Smooth muscle cell (in vitro differentiated cells): Measurements from ENCODE around the gene ADAMTS10. TPM values are rescaled to one million over a fixed set of nuclear protein-coding genes. Genes with fewer than 3 reads are reported as not detected.
"Not testable (repeated sequence)": the region's sequence is repeated elsewhere in the genome, so short reads cannot be mapped to it uniquely, and the experiment has no call there.

Source experiments
- DNase-seq: peaks from one replicate; lab custom pipeline; 2025; ENCODE audit not compliant: unreplicated experiment; lab: John Stamatoyannopoulos, UW
- H2AFZ ChIP-seq: fragments of 200-600 bp; sonication (generic); 2 replicates; pipeline ENCODE4 v1.6.0; 2016; ENCODE audit warnings: antibody characterized with exemption, low read depth, mild to moderate bottlenecking
- H3F3A ChIP-seq: fragments of 200-600 bp; sonication (generic); 2 replicates; pipeline ENCODE4 v1.6.0; 2017; ENCODE audit warnings: antibody characterized with exemption, low read depth
- H3K27ac ChIP-seq: fragments of 200-600 bp; sonication (generic); 2 replicates; pipeline ENCODE4 v1.5.1; 2016; ENCODE audit warnings: low read depth, mild to moderate bottlenecking
- H3K27me3 ChIP-seq: fragments of 200-600 bp; sonication (generic); 2 replicates; pipeline ENCODE4 v1.6.1; 2016; ENCODE audit warnings: low read depth, mild to moderate bottlenecking
- H3K36me3 ChIP-seq: fragments of 200-600 bp; sonication (generic); 2 replicates; pipeline ENCODE4 v1.5.1; 2016; ENCODE audit warnings: low read depth
- H3K4me1 ChIP-seq: fragments of 200-600 bp; sonication (generic); 2 replicates; pipeline ENCODE4 v1.5.1; 2016; ENCODE audit warnings: low read depth
- H3K4me2 ChIP-seq: fragments of 200-600 bp; sonication (generic); 2 replicates; pipeline ENCODE4 v1.6.0; 2016; ENCODE audit warnings: mild to moderate bottlenecking
- H3K4me3 ChIP-seq: fragments of 200-600 bp; sonication (generic); 2 replicates; pipeline ENCODE4 v1.5.1; 2016; ENCODE audit warnings: mild to moderate bottlenecking
- H3K79me2 ChIP-seq: fragments of 200-600 bp; sonication (generic); 2 replicates; pipeline ENCODE4 v1.6.0; 2016; ENCODE audit warnings: low read depth, mild to moderate bottlenecking
- H3K9ac ChIP-seq: fragments of 200-600 bp; sonication (generic); 2 replicates; pipeline ENCODE4 v1.6.0; 2016; ENCODE audit warnings: low read depth
- H3K9me3 ChIP-seq: fragments of 200-600 bp; sonication (generic); replicated peaks from 2 replicates; pipeline ENCODE4 v1.5.1; 2016; ENCODE audit warnings: low read depth
- H4K20me1 ChIP-seq: fragments of 200-600 bp; sonication (generic); 2 replicates; pipeline ENCODE4 v1.6.0; 2016; ENCODE audit warnings: low read depth
- CTCF ChIP-seq: fragments of 200-600 bp; sonication (generic); IDR thresholded peaks from 2 replicates; pipeline ENCODE4 v1.5.1; 2017; ENCODE audit warnings: borderline replicate concordance, mild to moderate bottlenecking, antibody characterized with exemption; ENCODE audit not compliant: insufficient read depth, poor library complexity, severe bottlenecking
- WGBS: methylation state at CpG from one replicate; pipeline ENCODE4 v1.1.7; 2016; ENCODE audit warnings: low lambda C conversion rate; 5-methylcytosine and 5-hydroxymethylcytosine counted together
- polyA plus RNA-seq: library from polyadenylated mRNA; unstranded; fragments of >200 nt; fragmentation: Nextera tagmentation; extraction: Ambion mirVana; gene quantifications from 2 replicates; pipeline ENCODE4 v1.2.1, GENCODE V29; 2016
- total RNA-seq: library from RNA; depleted of rRNA; stranded (reverse); fragments of >200 nt; gene quantifications from 2 replicates; pipeline ENCODE4 v1.2.3, GENCODE V29; 2014

ADAMTS10 gene
- total and polyA plus RNA-seq, 2 experiments from 2014 or later: 13.1 to 14.1 TPM

GRCh38 chr19:8638078-8638619 is 27.6 kb upstream of the ADAMTS10 start:
- Histone ChIP-seq H3K27ac (no peak overlapping the region), H3F3A (no peaks in the 10 kb centered on the region), H2AFZ (no peak overlapping the region), H4K20me1 (no peaks in the 10 kb centered on the region), H3K9ac (no peak overlapping the region), H3K4me2 (no peak overlapping the region), H3K4me1 (no peaks in the 10 kb centered on the region), H3K79me2 (no peaks in the 10 kb centered on the region), H3K9me3 (no peaks in the 10 kb centered on the region), H3K36me3 (no peaks in the 10 kb centered on the region), H3K4me3 (no peak overlapping the region), H3K27me3 (no peaks in the 10 kb centered on the region)
- DNase-seq: no peak
- TF ChIP-seq CTCF: no peak
- WGBS: 91% methylated on average over 21 of the region's 21 CpGs

- H3K27me3 ChIP-seq: not testable (repeated sequence)
These were observed 26.6 kb upstream of the ADAMTS10 start for GRCh38 chr19:8637070-8637469.

GRCh38 chr19:8635422-8635821 is 24.9 kb upstream of the ADAMTS10 start:
- no peak overlapping the region for H3K4me2 ChIP-seq
- no peaks in the 10 kb centered on the region for H4K20me1 ChIP-seq
- H3K4me1 ChIP-seq: peaks cover 12% of the 10 kb centered on the region
- no peaks in the 10 kb centered on the region for H3K27me3 ChIP-seq
- no peaks in the 10 kb centered on the region for H3F3A ChIP-seq
- H3K27ac ChIP-seq: no peak overlapping the region
- H3K4me3 ChIP-seq: no peak overlapping the region
- H3K9ac ChIP-seq: no peak overlapping the region
- H3K36me3 ChIP-seq: no peaks in the 10 kb centered on the region
- DNase-seq: no peak
- no peaks in the 10 kb centered on the region for H3K9me3 ChIP-seq
- H2AFZ ChIP-seq: no peak overlapping the region
- no peaks in the 10 kb centered on the region for H3K79me2 ChIP-seq
- TF ChIP-seq CTCF: no peak
- WGBS: 88% methylated on average over 8 of the region's 8 CpGs

More at GRCh38 chr19:8637070-8637469, 26.6 kb upstream of the ADAMTS10 start:
- not testable (repeated sequence) for H3K36me3 ChIP-seq, H3F3A ChIP-seq, H3K4me3 ChIP-seq, H3K9ac ChIP-seq, H3K79me2 ChIP-seq, DNase-seq, H3K27ac ChIP-seq, H3K9me3 ChIP-seq, H2AFZ ChIP-seq, H4K20me1 ChIP-seq, H3K4me1 ChIP-seq, H3K4me2 ChIP-seq
- WGBS: 84% methylated on average over 4 of the region's 4 CpGs

GRCh38 chr19:8631425-8631819 is 20.9 kb upstream of the ADAMTS10 start:
- Histone ChIP-seq H3K4me2 (no peak overlapping the region), H3K36me3 (no peaks in the 10 kb centered on the region), H3F3A (no peaks in the 10 kb centered on the region), H3K9ac (no peak overlapping the region), H3K79me2 (no peaks in the 10 kb centered on the region), H3K27ac (no peak overlapping the region), H4K20me1 (no peaks in the 10 kb centered on the region), H3K9me3 (no peaks in the 10 kb centered on the region), H3K27me3 (no peaks in the 10 kb centered on the region), H3K4me3 (no peak overlapping the region), H3K4me1 (peaks cover 14% of the 10 kb centered on the region), H2AFZ (no peak overlapping the region)
- TF ChIP-seq CTCF: no peak
- DNase-seq: no peak
- WGBS: 51% methylated on average over 11 of the region's 11 CpGs
